Measurements from ENCODE around the gene MAP3K6. TPM values are rescaled to one million over a fixed set of nuclear protein-coding genes. Genes with fewer than 3 reads are reported as not detected.
"Not testable (repeated sequence)": the region's sequence is repeated elsewhere in the genome, so short reads cannot be mapped to it uniquely, and the experiment has no call there.

MAP3K6 gene
- total RNA-seq (2014; rRNA removed; shearing (Covaris generic)), result 10.0 and 17.3 TPM in 2 replicates

DNA sequence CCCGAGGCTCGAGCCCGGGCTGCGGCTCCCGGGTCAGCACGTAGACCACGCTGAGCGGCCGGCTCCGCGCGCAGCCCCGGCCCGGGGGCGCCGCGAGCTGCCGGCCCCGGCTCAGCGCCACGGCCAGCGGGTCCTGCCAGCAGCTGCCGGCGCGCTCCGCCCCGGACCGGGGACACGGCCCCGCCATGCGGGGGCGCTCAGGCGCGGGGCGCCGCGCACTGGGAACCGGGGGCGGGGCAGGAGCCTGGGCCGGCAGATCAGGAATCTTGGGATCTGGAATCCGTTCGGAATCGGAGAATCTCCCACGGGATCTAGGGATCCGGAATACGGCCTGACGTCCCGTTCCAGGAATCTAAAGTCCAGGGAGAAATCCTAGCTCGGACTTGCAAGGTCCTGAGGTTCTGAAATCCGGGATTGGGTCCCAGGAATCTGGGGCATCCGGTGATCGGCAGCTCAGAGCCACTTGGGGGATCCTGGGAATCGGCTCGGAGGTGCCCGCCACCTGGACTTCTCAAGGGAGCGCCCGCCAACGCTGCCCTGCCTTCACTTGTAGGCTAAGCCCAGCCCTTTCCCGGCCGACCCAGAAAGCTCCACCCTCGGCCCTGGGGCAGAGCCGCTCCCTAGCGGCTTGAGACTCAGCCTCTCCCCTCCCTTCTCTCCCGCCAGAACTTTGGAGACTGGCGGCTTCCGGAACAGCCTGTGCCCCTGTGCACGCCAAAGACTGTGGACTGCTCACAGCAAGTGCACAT is at the start of gene MAP3K6:
TSS of gene MAP3K6 (minus strand) at position 551 of the 749 bp plus-strand sequence. CDS start at position 187, 364 bp downstream.
- DNase-seq (ENCODE audit: low spot score), result peak; percentile 91
- in situ Hi-C loops (cut with HindIII; ENCODE audit: low sequenced_read_pairs), result no loop called here

DNA sequence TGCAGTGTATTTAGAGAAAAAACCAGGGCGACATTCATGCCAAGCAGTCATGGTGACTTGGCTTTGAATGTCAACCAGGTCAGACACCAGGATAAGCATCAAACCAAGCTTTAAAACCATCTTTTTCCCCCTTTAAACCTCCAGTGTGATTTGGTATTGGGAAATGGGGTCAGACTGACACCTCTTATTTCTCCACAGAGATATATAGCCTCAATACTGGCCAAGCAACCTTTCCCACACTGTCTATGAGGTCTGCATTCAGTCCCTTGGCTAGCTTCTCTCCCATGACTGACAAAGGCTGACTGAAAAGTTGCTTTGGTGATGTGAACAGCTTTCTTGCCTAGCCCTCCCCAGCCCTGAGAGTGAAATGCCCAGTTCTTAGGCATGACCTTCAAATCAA is 47.3 kb upstream of the MAP3K6 start:
- in situ Hi-C loops (cut with HindIII; ENCODE audit: low sequenced_read_pairs), result loop anchor here (25.0 kb wide), 1 partner anchor 173 kb away; no protein-coding TSS in a partner anchor
- no peak for DNase-seq (ENCODE audit: low spot score)

DNA sequence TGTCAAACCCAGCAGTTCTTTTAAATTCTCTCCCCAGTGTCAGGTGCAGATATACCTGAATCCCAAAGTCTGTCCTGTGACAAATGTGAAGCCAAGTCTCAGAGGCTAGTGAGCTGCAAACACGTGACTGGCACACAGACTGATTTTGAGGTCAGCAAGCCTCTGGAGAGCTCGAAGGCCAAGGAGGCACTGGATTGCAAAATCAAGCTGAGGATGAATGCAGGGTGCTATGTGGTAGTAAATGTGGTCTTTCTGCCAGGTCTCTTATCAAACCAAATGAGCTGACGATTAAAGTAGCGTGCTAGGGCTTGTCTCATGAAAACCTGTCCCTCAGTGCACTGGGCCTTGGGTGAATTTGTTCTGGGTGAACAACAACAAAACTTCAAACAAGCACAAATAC is 46.2 kb upstream of the MAP3K6 start:
- in situ Hi-C loops (cut with HindIII; ENCODE audit: low sequenced_read_pairs), result loop anchor here (25.0 kb wide), 1 partner anchor 174 kb away; no protein-coding TSS in a partner anchor
- DNase-seq (ENCODE audit: low spot score), result no peak

DNA sequence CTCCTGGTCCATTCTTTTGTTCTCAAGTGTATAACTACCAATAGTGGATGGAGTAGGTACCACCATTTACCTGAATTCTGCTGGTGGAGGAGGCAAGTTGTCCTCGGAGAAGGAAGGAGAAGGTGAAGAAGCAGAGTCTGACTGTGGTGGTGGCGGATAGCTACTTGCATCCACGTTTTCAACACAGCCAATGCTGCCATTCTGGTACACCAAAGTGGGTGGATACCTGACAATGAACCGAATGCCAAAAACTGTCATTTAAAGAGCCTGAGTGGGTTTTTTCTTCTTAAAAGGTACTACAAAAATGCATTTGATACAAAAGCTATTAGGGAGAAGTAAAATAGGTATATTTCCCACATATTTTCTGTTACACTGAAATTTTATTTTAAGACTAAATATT is 45.7 kb upstream of the MAP3K6 start:
- no peak for DNase-seq (ENCODE audit: low spot score)
- in situ Hi-C loops (cut with HindIII; ENCODE audit: low sequenced_read_pairs), result loop anchor here (25.0 kb wide), 1 partner anchor 175 kb away; no protein-coding TSS in a partner anchor

DNA sequence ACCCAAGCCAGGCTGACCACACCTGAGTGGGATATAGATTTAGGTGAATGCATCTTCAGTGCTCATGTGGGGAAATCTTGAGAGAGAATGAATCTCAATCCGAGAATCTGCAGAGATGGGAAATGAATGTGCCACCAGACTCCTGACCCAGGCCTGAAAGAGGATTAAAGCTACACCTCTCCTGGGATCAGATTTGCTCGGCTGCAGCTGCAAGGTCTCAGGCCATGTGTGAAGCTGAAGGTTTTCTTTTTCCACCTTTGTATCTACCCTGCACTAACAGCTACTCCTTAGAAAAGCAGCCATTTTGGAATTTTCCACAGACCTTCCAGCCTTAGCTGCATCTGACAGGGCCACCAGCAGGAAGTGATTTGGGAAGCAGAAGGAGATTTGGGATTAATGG is 43.9 kb upstream of the MAP3K6 start:
- no peak for DNase-seq (ENCODE audit: low spot score)
- in situ Hi-C loops (cut with HindIII; ENCODE audit: low sequenced_read_pairs), result loop anchor here (25.0 kb wide), 1 partner anchor 177 kb away; no protein-coding TSS in a partner anchor

DNA sequence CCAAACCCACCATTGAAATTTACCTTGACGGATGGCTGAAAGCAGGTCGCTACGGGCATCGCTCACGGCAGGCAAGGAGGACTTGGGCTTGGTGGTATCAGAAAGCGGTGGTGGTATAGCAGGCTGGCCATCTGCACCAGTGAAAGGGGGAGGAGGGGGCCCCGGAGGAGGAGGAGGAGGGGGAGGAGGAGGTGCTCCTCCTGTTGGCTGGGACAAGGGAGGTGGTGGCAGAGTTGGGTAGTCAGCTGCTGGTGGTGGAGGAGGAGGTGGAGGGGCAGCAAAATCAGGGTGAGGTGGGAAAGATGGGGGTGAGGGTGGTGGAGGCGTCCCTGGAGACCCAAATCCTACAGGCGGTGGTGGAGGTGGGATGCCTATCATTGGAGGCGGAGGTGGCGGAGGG is 42.9 kb upstream of the MAP3K6 start:
- DNase-seq (ENCODE audit: low spot score), result no peak
- in situ Hi-C loops (cut with HindIII; ENCODE audit: low sequenced_read_pairs), result loop anchor here (25.0 kb wide), 1 partner anchor 178 kb away; no protein-coding TSS in a partner anchor

- no peak for DNase-seq (ENCODE audit: low spot score)
- in situ Hi-C loops (cut with HindIII; ENCODE audit: low sequenced_read_pairs), result loop anchor here (25.0 kb wide), 1 partner anchor 179 kb away; no protein-coding TSS in a partner anchor
Measured at GRCh38 chr1:27408151-27408550, 41.4 kb upstream of the MAP3K6 start.

GRCh38 chr1:27406791-27407190 is 40.0 kb upstream of the MAP3K6 start:
- in situ Hi-C loops (cut with HindIII; ENCODE audit: low sequenced_read_pairs), result loop anchor here (25.0 kb wide), 1 partner anchor 181 kb away; no protein-coding TSS in a partner anchor
- not testable (repeated sequence) for DNase-seq (ENCODE audit: low spot score)

GRCh38 chr1:27406362-27406680 is 39.6 kb upstream of the MAP3K6 start:
- in situ Hi-C loops (cut with HindIII; ENCODE audit: low sequenced_read_pairs), result loop anchor here (25.0 kb wide), 1 partner anchor 181 kb away; no protein-coding TSS in a partner anchor
- DNase-seq (ENCODE audit: low spot score), result no peak

DNA sequence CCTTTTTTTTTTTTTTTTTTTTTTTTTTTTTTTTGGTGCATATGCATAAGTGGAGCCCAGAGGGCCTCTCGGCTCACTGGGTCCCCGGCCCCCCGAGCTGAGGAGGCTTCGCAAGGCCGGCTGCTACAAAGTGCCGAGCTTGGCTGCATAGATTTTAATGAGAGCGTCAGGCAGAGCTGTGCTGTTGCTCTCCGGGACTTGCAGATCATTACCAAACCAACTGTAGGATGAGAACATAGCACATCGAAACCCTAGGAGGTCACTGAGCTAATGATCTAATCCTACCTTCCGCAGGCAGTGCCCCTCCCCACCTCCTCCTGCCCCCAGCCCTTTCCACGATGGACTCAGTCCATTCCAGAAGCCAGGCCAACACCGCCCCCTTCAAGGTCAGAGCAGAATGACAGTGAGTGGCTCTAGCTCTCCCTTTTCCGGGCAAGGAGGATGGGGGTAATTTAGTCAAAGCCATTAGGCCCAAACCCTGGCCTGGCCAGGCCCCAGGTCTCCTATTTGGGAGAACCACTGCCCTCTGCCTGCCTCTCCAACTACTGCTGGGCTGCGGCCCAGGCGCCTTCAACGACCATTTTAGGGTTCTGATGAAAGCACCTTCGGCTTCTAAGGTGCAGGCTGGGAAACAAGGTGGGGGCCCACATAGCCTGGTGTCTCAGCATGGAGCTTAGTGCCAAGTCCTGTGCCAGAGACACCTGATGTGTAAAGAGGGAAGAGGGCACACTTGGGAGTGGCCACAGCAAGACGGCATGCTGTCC is 39.0 kb upstream of the MAP3K6 start:
- in situ Hi-C loops (cut with HindIII; ENCODE audit: low sequenced_read_pairs), result loop anchor here (25.0 kb wide), 1 partner anchor 182 kb away; no protein-coding TSS in a partner anchor
- DNase-seq (ENCODE audit: low spot score), result not testable (repeated sequence)

- in situ Hi-C loops (cut with HindIII; ENCODE audit: low sequenced_read_pairs), result loop anchor here (25.0 kb wide), 1 partner anchor 182 kb away; no protein-coding TSS in a partner anchor
- DNase-seq (ENCODE audit: low spot score), result no peak
Measured at GRCh38 chr1:27405074-27405473, 38.3 kb upstream of the MAP3K6 start.

DNA sequence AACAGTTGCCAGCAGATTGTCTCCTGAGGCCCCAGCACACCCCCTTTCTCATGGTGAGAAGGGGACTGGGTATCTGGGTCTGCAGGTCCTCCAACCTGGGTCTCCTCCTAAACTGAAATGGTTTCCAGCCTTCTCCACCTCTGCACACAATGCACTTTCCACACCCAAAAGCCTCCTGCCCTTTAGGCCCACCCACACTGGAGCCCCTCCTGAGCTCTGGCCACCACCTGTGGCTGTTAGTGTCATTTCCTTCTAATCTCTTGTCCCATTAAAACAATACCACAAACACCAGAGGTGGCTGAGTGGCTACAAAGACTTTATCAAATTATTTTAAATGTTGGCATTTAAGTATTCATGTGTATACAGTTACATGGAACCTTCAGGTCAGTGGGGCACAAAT is 37.2 kb upstream of the MAP3K6 start:
- in situ Hi-C loops (cut with HindIII; ENCODE audit: low sequenced_read_pairs), result loop anchor here (25.0 kb wide), 1 partner anchor 183 kb away; no protein-coding TSS in a partner anchor
- no peak for DNase-seq (ENCODE audit: low spot score)

GRCh38 chr1:27403065-27403726 is 36.4 kb upstream of the MAP3K6 start:
- in situ Hi-C loops (cut with HindIII; ENCODE audit: low sequenced_read_pairs), result loop anchor here (25.0 kb wide), 1 partner anchor 184 kb away; no protein-coding TSS in a partner anchor
- no peak for DNase-seq (ENCODE audit: low spot score)

DNA sequence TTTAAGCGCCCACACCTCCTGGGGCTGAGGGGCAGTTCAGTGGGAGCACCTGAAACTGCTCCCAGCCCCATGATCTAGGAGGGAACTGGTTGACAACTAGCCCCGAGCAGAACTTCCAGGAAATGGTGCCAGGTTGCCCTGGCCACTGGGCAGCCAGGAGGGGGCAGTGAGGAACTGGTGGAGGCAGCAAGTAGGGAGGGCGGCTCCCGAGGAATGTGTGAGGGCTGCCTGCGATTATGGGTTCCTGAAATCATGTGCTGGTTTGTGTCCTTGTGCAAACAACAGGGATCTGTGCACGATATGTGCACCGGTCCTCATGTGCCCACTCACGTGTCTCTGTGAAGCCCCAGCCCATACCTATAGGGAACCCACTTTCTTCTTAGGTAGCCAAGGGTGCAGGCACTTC is 35.6 kb upstream of the MAP3K6 start:
- in situ Hi-C loops (cut with HindIII; ENCODE audit: low sequenced_read_pairs), result loop anchor here (25.0 kb wide), 1 partner anchor 185 kb away; no protein-coding TSS in a partner anchor
- DNase-seq (ENCODE audit: low spot score), result peak; percentile 44

DNA sequence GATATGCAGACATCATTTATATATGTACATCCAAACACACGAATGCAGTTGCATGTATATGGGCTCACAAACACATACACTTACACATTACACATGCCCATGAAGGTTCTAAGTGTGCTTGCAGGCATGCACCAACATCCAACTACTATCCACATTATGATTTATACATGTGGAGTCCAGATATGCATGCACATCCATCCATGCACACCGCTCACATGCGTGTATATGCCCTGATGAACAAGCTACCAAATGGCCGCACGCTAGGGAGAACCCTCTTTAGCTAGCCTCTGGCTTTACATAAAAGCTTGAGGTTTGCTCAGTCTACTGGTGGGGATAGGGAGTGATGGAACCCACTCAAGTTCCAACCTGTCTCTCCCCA is 34.2 kb upstream of the MAP3K6 start:
- DNase-seq (ENCODE audit: low spot score), result no peak
- in situ Hi-C loops (cut with HindIII; ENCODE audit: low sequenced_read_pairs), result loop anchor here (25.0 kb wide), 1 partner anchor 186 kb away; no protein-coding TSS in a partner anchor

DNA sequence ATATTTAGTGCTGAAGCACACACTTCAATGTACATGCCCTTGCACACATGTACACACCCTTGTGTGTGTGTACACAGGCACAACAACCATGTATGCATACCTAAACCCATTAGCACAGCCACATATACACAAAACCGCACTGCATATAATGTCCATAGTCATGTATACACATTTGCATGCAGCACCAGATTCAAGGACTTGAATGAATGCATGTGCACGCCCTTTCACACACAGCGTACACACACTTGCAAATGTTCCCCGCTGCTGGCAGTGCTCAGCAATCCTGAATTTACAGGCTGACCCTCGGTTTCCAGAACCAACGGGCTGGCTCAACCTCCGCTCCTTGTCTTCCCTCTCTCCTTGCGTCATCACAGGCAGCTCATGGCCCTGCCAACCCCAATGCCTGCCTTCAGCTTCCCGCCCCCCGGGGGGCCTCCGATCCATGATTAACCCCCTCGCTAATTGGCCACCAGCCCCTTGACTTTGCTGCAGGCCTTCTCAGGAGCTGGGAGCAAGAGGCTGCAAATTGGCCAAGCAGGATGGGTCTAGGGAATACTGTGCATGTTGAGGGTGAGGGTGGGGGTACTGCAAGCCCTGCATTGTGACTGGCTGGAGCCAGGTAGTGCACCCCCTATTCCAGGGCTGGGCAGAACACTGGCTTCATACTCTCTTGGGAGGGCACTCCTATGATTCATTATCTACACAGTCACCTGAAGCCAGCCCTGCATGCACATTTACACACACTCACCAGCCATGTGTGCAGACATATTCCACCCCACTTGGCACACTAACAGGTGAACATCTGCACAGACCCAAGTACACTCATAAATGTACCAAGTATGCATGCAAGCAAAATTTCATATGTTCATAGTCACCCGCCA is 33.6 kb upstream of the MAP3K6 start:
- in situ Hi-C loops (cut with HindIII; ENCODE audit: low sequenced_read_pairs), result loop anchor here (25.0 kb wide), 1 partner anchor 187 kb away; no protein-coding TSS in a partner anchor
- DNase-seq (ENCODE audit: low spot score), result no peak

DNA sequence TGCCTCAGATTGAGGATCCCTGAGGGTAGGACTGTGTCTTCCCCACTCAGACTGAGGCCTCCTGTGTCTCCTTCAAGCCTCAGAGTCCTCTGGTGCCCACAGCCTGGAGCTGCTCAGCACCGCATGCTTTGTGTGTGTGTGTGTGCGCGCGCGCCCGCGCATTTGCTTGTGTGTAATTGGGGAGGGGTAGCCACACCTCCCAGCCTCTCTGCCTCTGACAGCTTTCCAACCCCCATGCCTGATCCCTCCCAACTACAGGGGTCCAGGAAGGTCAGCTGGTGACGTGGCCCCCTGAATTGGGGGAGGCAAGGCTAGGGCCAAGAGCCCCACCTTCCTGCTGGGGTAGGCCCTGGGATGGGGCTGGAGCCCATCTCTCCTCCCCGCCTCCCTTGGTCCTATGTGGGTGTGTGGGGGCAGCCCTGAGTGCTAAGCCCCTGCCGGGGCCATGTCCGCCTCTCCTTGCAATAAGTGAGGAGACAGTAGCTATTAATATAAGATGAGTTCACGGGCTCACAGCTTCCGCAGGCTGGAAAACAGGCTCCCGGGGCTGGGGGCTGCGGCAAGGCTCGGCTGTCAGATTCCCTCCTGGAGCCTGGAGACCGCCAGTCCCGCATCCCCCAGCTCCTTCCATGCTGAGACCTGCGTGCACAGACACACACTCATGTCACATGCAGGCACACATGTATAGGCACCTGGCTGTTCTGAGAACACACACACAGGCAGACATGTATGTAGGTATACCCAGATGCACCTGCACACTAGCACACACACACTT is 32.7 kb upstream of the MAP3K6 start:
- DNase-seq (ENCODE audit: low spot score), result no peak
- in situ Hi-C loops (cut with HindIII; ENCODE audit: low sequenced_read_pairs), result loop anchor here (25.0 kb wide), 1 partner anchor 188 kb away; no protein-coding TSS in a partner anchor
